Duodenal mucosa (tissue), 2 donors: ENCODE measurements around the gene LRGUK.

ENCODE experiments used
- H3K27ac ChIP-seq: one replicate; pipeline ENCODE4 v1.7.0; 2013; ENCODE audit warnings: low read depth, low read length
- H3K27me3 ChIP-seq, 2 donors: one replicate each; pipeline ENCODE4 v1.7.0; 2013; ENCODE audit warnings: low read length in 2 of 2, control low read depth in 1 of 2; ENCODE audit not compliant: insufficient read depth in 2 of 2, control insufficient read depth in 1 of 2
- H3K36me3 ChIP-seq, 2 donors: one replicate each; pipeline ENCODE4 v1.7.0; 2013; ENCODE audit warnings: low read length in 2 of 2, control low read depth in 1 of 2; ENCODE audit not compliant: insufficient read depth in 2 of 2, control insufficient read depth in 1 of 2
- H3K4me1 ChIP-seq, 2 donors: one replicate each; pipeline ENCODE4 v1.7.0; 2013; ENCODE audit warnings: low read length in 2 of 2, control low read depth in 1 of 2; ENCODE audit not compliant: insufficient read depth in 2 of 2, control insufficient read depth in 1 of 2
- H3K4me3 ChIP-seq, 2 donors: one replicate each; pipeline ENCODE4 v1.7.0; 2013; ENCODE audit warnings: low read length in 2 of 2, low read depth in 1 of 2
- H3K9ac ChIP-seq, 2 donors: one replicate each; pipeline ENCODE4 v1.7.0; 2013; ENCODE audit warnings: low read length in 2 of 2, low read depth in 1 of 2
- H3K9me3 ChIP-seq, 2 donors: one replicate each; pipeline ENCODE4 v1.7.0; 2013; ENCODE audit warnings: low read length in 2 of 2, control low read depth in 1 of 2; ENCODE audit not compliant: control insufficient read depth in 1 of 2

Gene LRGUK

GRCh38 chr7:134088199-134088598, 38.9 kb upstream of the LRGUK start:
- no peaks in the 10 kb centered on the region for H3K36me3 ChIP-seq
- no peak overlapping the region for H3K27ac ChIP-seq
- H3K4me1 ChIP-seq = no peaks in the 10 kb centered on the region
- H3K9ac ChIP-seq = no peak overlapping the region
- peaks cover 18 to 26% of the 10 kb centered on the region in 2 donors for H3K9me3 ChIP-seq
- no peak overlapping the region for H3K4me3 ChIP-seq
- no peaks in the 10 kb centered on the region for H3K27me3 ChIP-seq

- no peak overlapping the region for H3K9ac ChIP-seq
- H3K4me1 ChIP-seq = no peaks in the 10 kb centered on the region
- H3K4me3 ChIP-seq = no peak overlapping the region
- H3K27ac ChIP-seq = no peak overlapping the region
- peaks cover 18 to 26% of the 10 kb centered on the region in 2 donors for H3K9me3 ChIP-seq
- no peaks in the 10 kb centered on the region for H3K36me3 ChIP-seq
- H3K27me3 ChIP-seq = no peaks in the 10 kb centered on the region
These were observed 37.7 kb upstream of the LRGUK start for GRCh38 chr7:134089446-134089845.

GRCh38 chr7:134098072-134098471, 29.1 kb upstream of the LRGUK start:
- Histone ChIP-seq H3K9me3 (no peaks in the 10 kb centered on the region), H3K4me3 (no peak overlapping the region), H3K4me1 (no peaks in the 10 kb centered on the region), H3K27me3 (no peaks in the 10 kb centered on the region), H3K9ac (no peak overlapping the region), H3K36me3 (no peaks in the 10 kb centered on the region), H3K27ac (no peak overlapping the region)

DNA sequence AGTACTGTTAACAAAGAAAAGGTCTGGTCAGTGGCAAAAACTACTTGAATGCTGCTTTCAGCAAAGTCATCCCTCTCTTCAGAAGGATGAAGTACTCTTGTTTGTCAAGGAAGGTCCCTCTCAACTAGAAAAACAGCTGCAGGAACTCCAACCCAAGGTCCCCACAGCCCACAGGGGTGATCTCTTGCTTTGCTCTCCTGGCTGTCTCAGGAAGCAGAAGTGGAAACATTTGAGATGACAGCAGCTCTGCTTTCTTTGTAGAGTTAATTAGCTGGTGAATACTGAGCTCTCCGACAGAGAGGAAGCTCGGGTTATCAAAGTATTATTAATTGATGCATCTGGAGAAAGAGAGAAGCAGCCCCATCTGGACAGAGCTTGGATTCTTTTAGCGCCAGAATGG, 25.4 kb upstream of the LRGUK start:
- Histone ChIP-seq H3K27ac (no peak overlapping the region), H3K4me3 (no peak overlapping the region), H3K4me1 (no peaks in the 10 kb centered on the region), H3K36me3 (no peaks in the 10 kb centered on the region), H3K9me3 (no peaks in the 10 kb centered on the region), H3K27me3 (no peaks in the 10 kb centered on the region), H3K9ac (no peak overlapping the region)

- Histone ChIP-seq H3K4me3 (no peak overlapping the region), H3K27ac (no peak overlapping the region), H3K27me3 (no peaks in the 10 kb centered on the region), H3K9ac (no peak overlapping the region), H3K9me3 (no peaks in the 10 kb centered on the region), H3K36me3 (no peaks in the 10 kb centered on the region), H3K4me1 (no peaks in the 10 kb centered on the region)
These were observed 23.0 kb upstream of the LRGUK start for GRCh38 chr7:134104166-134104565.

DNA sequence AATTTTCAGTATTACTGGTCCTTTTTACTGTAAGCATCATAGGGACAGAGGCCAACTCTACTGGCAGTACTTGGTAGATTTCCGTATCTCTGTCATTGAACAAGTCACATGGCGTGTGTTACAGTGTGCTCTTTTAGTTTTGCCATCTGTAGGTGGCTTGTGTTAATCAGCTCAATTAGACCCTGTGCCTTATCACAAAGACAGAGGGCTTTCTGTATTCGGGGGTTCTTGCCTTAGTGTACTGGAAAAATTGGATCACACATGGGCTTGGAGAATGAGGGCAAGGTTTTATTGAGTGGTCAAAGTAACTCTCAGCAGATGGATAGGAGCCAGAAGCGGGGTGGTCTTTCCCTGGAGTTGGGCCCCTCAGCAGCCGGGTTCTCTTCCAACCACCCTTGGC, 21.3 kb upstream of the LRGUK start:
- H3K9me3 ChIP-seq = no peaks in the 10 kb centered on the region
- H3K9ac ChIP-seq = no peak overlapping the region
- no peaks in the 10 kb centered on the region for H3K27me3 ChIP-seq
- H3K27ac ChIP-seq = no peak overlapping the region
- H3K36me3 ChIP-seq = no peaks in the 10 kb centered on the region
- no peaks in the 10 kb centered on the region for H3K4me1 ChIP-seq
- no peak overlapping the region for H3K4me3 ChIP-seq

- H3K36me3 ChIP-seq = no peaks in the 10 kb centered on the region
These were observed 18.3 kb upstream of the LRGUK start for GRCh38 chr7:134108802-134109201.

DNA sequence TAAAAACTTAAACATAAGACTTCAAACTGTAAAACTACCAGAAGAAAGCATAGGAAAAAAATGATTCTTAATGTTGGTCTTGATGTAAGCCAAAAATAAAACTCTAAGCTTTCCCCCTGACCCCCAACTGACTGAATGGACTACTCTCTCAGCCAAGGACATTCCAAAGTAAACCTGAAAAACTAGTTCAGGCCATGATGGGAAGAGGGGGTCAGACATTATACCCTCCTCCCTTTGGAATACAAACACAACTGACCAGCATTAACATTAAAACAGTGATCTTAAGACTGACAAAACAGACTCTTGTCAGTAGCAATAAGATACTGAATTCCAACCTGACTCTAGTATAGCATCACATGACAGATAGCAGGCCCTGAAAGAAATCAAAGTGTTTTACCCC, 13.5 kb upstream of the LRGUK start:
- H3K4me3 ChIP-seq = no peak overlapping the region
- H3K9ac ChIP-seq = no peak overlapping the region
- no peak overlapping the region for H3K27ac ChIP-seq
- H3K4me1 ChIP-seq = no peaks in the 10 kb centered on the region
- H3K9me3 ChIP-seq = no peaks in the 10 kb centered on the region
- H3K27me3 ChIP-seq = no peaks in the 10 kb centered on the region
- H3K36me3 ChIP-seq = no peaks in the 10 kb centered on the region

More at GRCh38 chr7:134108802-134109201, 18.3 kb upstream of the LRGUK start:
- Histone ChIP-seq H3K4me1 (no peaks in the 10 kb centered on the region), H3K4me3 (no peak overlapping the region), H3K27me3 (no peaks in the 10 kb centered on the region), H3K9me3 (no peaks in the 10 kb centered on the region), H3K9ac (no peak overlapping the region), H3K27ac (no peak overlapping the region)

GRCh38 chr7:134114992-134115391, 12.1 kb upstream of the LRGUK start:
- Histone ChIP-seq H3K27me3 (no peaks in the 10 kb centered on the region), H3K4me1 (no peaks in the 10 kb centered on the region), H3K9ac (no peak overlapping the region), H3K9me3 (no peaks in the 10 kb centered on the region), H3K4me3 (no peak overlapping the region), H3K27ac (no peak overlapping the region), H3K36me3 (no peaks in the 10 kb centered on the region)

DNA sequence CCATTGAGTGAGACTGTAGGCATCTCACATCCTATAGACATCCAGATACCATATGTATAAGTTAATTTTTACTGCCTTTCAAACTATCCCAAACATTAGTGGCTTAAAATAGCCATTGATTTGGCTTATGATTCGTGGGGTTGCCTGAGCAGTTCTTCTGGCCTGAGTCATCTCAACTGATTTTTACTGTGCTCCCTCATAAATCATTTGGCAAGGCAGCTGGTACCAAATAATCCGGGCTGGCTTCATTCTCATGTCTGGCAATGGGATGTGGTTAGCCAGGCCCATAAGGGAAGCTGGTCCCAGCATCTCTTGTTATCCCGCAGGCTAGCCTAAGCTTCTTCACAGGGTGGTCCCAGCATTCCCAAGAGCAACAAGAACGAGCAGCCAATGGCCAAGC, 6.7 kb upstream of the LRGUK start:
- Histone ChIP-seq H3K9me3 (no peaks in the 10 kb centered on the region), H3K27me3 (no peaks in the 10 kb centered on the region), H3K4me3 (no peak overlapping the region), H3K27ac (no peak overlapping the region), H3K4me1 (no peaks in the 10 kb centered on the region), H3K36me3 (no peaks in the 10 kb centered on the region), H3K9ac (no peak overlapping the region)

DNA sequence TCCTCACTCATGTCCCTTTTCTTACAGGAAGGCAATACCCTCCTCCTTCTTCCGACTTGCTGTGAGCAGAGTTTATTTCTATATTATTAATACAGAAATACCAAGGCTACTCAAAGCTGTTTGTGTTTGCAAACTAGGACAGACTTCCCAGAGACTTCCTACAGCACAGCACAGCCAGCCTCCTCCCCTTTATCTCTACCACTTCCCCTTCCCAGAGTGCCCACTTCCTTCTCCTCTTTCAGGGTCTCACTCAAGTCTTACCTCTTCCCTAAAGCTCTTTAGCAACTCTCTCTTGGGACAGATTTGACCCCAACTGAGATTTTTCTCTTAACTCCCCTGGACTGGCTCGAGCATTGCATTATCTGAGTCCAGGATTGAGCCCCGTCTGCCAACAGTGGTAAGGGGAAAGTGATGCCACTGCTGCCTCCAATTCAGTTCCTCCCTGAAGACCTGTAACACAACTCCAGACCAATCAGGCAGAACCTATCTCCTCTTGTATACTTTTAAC, 5.5 kb upstream of the LRGUK start:
- peaks cover 0 to 2% of the 10 kb centered on the region in 2 donors for H3K4me1 ChIP-seq
- no peak overlapping the region for H3K9ac ChIP-seq
- no peak overlapping the region for H3K4me3 ChIP-seq
- no peaks in the 10 kb centered on the region for H3K36me3 ChIP-seq
- no peaks in the 10 kb centered on the region for H3K27me3 ChIP-seq
- no peaks in the 10 kb centered on the region for H3K9me3 ChIP-seq
- no peak overlapping the region for H3K27ac ChIP-seq
